NCI-H2196 (cell line): ENCODE measurements around the gene LIM2.

Experiments
- DNase-seq: peaks from one replicate; lab custom pipeline; 2025; ENCODE audit not compliant: unreplicated experiment; lab: John Stamatoyannopoulos, UW

The LIM2 gene

GRCh38 chr19:51341066-51341465 lies 46.7 kb downstream of the LIM2 start:
- DNase-seq: no peak

DNA sequence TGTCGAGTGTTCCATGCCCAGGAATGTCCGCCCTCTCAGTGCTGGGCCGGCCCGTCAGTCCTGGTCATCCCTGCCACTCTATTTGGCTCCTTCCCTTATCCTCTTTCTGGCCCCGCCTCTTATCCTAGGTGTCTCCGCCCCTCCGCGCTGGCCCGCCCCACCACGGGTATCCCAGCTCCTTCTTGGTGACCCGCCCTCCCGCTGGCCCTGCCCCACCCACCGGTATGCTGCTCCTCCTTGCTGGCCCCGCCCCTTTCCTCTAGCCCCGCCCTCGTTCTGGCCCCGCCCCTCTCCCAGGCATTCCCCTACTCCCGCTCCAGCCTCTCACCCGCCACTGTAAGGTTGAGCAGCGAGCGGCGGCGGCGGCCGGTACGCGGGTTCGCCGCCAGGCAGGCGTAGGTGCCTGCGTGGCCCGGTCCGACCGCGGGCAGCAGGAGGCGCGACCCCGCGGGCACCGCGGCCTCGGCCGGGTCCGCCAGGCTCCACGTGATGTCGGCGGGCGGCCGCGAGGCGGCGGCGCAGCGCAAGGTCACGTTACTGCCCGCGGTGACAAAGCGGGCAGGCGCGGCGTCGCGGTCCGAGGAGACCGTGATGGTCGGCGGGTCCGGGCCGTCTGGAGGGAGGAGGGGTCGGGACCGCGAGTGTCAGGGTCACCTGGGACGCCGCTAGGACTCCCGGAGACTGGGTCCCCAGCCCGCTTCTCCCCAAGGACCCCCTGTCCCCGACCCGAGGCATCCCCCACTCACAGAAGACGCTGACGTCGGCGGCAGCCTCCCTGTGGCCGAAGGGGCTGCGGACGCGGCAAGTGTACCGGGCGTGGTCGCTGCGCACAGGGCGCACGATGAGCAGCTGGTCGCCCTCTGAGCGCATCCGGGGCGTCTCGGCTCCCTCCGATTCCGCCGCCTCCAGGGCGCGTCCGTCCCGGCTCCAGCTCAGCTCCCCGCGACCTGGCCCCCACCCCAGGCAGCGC lies 47.8 kb downstream of the LIM2 start:
- no peak for DNase-seq

GRCh38 chr19:51339313-51339686 lies 48.5 kb downstream of the LIM2 start:
- no peak for DNase-seq

DNA sequence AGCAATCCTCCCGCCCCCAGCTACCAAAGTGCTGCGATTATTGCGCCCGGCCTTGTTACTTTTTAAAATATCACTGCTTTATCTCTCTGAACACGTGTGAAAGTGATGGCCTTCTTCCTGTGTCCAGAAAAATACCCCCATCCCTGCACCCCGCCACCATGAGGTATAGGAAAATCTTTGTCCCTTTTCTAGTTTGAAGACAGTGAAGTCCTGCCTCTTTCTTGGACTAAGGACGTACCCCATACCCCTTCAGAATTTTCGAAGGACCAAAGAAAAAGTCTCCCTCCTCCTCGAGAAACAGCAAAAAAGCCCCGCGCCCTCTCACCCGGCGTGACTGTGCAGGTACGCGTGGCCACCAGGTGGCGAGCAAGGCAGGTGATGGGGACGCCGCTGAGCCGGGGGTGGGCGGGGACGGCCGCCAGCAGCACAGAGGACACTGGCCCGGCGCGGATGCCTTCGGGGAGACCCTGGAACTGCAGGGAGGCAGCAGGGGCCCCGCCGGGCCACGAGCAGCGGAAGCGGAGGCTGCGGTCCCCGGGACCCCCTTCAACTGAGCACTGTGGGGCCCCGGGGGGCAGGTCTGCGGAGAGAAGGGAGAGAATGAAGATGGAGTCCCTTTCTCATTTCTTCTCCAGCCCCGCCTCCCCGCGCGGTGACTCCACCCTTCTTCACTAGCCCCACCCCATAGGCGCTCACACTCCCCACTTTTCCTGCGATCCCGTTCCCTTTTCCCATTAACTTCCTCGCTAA lies 49.0 kb downstream of the LIM2 start:
- DNase-seq: peak; percentile 11

DNA sequence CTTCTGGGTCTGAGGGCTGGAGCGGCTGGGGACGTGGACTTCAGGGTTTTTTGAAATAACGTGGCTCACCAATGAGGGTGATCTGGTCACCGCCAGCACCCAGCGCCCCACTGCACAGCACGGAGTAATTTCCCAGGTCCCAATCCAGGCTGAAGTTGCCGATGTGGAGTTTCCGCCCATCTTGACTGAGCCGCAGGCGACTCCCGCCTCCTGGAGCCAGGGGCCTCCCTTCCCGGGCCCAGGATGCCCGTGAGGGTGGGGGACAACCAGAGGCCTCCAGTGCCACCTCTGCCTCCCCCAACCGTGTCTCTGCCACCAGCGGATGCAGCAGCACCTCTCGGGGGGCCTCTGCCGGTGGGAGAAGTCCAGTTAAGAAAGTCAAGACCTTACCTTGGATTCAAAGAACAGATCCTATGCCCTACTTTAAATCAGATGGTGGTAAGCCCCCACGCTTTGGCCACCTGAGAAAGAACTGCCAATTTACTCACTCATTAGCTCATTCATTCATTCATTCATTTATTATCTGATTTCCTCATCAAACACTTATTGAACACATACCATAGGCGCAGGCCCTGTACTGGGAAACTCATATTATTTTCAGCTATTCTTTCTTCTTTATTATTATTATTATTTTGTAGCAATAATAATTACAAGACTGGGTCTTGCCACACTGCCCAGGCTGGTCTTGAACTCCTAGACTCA lies 49.8 kb downstream of the LIM2 start:
- DNase-seq: no peak

DNA sequence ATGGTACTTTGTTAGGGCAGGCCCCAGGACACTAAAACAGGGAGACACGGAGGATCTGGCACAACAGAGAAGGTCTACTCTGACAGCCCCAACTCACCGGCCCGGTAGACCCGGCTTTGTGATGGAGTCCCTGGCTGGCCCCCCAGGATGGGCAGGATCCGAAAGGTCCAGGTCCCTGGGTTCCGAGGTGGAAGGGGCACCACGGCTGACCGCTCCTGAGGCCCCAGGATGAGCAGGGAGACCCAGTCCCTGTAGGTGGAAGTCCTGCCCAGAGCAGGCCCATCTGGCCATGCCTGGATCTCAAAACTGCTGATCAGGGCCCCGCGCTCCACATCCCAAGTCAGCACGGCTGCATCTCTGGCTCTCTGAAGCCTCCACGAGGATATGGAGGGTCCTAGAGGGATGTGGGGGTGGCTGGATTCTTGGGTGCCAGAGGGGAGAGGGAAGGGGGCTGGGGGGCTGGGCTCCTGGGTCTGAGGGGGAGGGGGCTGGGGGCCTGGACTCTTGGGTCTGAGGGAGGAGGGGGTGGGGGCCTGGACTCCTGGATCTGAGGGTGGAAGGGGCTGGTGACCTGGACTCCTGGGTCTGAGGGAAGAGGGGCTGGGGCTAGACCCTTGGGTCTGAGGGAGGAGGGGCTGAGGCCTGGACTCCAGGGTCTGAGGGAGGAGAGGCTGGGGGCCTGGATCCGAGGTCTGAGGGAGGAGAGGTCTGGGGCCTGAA lies 50.5 kb downstream of the LIM2 start:
- no peak for DNase-seq

- no peak for DNase-seq
These were observed 53.8 kb downstream of the LIM2 start for GRCh38 chr19:51333836-51334460.

- DNase-seq: no peak
These were observed 56.1 kb downstream of the LIM2 start for GRCh38 chr19:51331716-51332115.

GRCh38 chr19:51331193-51331592 lies 56.6 kb downstream of the LIM2 start:
- DNase-seq: no peak

GRCh38 chr19:51330366-51330765 lies 57.4 kb downstream of the LIM2 start:
- DNase-seq: no peak
